NCI-H2081 (cell line): ENCODE data around the gene LRRC8E.
"Not testable (repeated sequence)": the region's sequence is repeated elsewhere in the genome, so short reads cannot be mapped to it uniquely, and the experiment has no call there.

Experiments
- DNase-seq, 2 experiments: peaks; one replicate each; lab custom pipeline; 2025; lab: John Stamatoyannopoulos, UW

LRRC8E gene

DNA sequence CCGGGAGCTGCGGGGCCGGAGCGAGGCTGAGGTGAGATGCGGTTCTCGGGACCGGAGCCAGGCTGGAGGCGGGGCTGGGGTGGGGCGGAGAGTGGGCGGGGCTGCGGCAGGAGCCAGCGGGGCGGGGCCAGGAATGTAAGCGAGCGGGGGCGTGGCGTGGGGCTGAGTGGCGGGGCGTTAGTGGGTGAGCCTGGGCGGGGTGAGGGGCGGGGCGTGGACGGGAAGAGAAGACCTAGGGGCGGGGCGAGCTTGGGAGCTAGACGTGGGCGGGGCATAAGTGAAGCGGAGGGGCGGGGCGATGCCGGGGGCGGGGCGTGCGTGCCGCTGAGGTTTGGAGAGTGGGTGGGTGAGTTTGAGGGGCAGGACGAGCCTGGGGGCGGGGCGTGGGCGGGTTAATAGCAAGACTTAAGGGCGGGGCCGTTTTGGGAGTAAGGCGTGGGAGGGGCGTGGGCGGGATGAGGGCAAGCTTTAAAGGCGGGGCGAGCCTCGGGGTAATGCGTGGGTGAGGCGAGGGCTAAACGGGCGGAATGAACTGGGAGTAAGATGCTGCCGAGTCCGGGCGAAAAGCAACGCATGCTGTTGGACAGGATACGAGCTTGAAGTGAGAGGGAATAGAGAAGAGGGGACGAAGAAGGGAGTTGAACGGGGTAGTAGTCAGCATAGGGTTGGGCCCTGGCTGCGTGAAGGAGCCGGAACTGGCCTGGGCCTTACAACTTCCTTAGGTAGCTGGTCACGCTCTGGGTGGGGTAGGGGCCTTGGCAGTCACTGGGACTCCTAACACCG is 32.4 kb downstream of the LRRC8E start:
- DNase-seq = peak; percentile 82 to 94

GRCh38 chr19:7921302-7921966 is 33.1 kb downstream of the LRRC8E start:
- no peak for DNase-seq

DNA sequence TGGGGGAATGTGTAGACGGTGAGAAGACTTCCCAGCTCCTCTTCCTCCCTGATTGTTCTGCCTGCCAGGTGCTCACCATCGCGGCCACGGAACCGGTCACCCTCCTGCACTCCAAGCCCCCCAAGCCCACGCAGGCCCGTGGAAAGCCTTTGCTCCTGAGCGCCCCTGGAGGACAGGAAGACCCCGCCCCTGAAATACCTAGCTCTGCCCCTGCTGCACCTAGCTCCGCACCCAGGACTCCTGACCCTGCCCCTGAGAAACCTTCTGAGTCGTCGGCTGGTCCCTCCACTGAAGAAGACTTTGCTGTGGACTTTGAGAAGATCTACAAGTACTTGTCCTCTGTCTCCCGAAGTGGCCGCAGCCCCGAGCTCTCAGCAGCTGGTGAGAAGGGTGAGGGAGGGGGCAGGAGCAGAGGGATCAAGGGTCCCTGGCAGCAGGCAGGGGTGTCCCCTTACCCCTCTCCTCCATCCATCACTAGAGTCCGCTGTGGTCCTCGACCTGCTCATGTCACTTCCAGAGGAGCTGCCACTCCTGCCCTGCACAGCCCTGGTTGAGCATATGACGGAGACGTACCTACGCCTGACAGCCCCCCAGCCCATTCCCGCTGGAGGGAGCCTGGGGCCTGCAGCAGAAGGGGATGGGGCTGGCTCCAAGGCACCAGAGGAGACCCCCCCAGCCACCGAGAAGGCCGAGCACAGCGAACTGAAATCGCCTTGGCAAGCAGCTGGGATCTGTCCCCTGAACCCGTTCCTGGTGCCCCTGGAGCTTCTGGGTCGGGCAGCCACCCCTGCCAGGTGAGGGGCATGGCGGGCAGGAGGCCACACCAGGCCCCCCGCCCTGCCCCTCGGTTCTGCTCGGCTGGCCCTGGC is 33.9 kb downstream of the LRRC8E start:
- DNase-seq = no peak

GRCh38 chr19:7922836-7923195 is 34.5 kb downstream of the LRRC8E start:
- DNase-seq = no peak

DNA sequence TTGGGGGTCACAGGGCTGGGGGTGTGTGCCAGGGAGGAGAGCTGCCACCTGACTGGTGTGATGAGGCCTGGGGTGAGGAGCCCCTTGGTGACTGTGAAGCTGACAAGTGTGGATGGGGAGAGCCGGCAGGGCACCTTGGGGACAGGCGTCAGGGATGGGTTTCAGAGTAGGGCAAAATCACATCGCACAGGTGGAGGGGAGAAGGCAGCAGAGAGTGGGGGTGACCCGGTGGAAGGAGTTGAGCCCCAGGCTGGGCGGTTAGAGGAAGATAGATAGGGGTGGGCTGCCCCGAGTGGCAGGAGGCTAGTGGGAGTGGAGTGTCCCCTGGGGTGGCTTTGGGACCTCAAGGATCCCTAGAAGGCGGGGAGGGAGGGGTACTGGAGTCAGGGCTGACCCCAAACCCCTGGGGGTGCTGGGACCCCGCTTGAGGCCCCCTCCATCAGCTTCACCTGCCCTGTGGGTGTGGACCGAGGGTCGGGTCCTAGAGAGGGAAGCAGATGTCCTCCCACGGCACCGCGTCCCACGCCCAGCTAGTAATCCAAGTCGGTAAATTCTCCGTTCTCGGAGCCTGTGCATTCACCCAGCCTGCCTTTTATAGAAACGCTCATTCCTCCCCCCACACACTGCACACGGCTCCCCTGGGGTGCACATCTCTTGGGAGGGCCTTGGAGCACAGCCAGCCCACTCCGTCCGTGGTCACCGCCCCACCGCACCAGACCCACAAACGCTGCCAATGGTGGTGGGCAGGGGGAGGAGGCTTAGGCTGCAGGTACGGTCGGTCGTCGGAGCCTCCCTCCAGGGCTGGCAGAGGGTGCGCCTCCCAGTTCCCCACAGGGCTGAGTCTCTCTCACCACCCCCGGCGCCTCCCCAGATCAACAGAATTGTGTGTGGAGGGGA is 35.2 kb downstream of the LRRC8E start:
- no peak for DNase-seq

DNA sequence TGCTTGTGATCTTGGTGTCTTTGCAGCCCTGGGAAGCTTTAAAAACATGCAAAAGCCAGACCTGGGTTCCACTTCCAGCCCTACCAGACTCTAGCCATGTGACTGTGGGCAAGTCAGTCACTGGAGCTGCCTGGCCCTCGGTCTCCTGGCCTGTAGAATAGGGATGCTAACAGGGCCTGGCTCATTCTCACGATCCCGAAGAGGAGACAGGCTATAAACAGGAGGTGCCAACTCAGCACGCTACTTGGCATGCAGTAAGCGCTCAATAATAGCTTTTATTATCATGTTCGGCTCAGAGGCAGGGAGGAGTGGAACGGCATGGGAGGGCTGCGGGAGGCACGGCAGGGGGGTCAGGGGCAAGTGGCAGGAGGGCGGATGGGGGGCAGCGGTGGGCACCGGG is 35.9 kb downstream of the LRRC8E start:
- no peak for DNase-seq

GRCh38 chr19:7924651-7925170 is 36.4 kb downstream of the LRRC8E start:
- DNase-seq = no peak

- DNase-seq = peak; percentile 66 to 67
Observed at GRCh38 chr19:7925171-7925851, 37.0 kb downstream of the LRRC8E start.

DNA sequence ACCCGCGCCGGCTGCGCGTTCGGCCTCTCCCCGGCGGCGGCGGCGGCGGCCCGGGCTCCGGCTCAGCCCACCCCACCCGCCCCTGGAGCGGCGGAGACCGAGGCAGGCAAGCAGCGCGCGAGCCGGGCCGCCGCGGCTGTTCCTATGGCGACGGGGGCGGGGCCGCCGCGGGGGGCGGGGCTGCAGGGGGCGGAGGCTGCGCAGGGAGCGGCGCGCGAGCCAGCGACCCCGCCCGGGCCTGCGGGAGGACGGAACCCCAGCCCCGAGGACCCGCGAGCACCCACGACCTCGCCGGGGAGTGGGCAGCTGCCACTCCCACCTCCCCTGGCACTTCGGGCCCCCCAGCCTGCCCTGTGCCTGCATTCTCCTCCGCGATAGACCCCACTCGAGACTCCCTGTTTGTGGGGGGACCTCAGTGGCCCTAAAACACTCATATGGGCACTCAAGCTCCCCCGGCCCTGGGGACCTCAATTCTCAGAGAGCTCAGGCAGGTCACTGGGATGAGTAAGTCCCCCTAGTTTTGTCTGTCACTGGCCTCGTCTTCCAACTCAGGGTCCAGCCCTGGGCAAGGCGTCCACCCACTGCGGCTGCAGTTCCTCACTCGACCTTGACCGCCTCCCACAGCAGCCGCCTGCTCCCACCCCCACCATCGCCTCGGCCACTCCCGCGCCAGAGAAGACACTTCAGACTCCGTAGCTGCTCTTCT is 37.9 kb downstream of the LRRC8E start, which contains the start of gene CTXN1:
TSS of gene CTXN1 (minus strand) at position 115 of the 706 bp plus-strand sequence. CDS start 597 bp downstream, outside the sequence.
- DNase-seq = peak; percentile 45 to 48

DNA sequence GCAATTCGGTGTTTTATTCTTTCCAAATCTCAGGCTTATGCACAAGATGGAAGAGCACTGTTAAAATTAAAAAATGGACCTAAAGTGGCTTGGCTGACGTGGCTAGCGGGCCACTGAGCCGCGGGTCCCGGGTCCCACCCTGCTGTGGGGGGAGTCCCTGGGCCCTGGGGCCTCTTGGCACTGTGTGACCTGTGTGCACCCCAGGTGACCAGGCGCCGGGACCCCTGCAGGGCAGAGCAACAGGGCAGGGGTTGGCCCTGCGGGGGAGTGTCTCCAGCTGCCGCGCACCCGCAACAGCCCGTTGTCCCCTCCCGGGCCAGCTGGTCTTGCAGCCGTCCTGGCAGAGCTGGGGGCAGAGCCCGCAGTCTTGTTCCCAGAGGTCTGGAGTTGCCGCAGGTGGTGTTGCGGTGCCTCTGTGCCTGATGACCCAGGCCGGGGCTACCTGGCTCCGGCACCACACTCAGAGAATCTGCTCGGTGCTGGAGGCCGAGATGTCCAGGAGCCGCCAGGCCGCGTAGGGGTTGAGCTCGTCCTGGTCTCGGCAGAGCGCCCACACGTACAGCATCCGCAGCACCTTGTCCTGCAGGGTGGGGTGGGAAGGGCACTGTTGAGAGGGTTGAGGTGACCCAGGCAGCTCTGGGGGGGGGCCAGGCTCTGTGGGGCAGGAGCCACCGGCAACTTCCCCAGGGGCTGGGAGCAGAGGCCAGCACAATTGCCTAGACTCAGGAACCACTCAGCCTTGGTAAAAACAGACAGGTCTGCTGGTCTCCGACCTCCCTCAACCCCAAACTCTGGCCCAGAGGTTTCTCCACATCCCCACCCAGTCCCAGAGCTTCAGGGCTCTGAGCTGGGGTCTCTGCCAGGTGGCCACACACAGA is 38.7 kb downstream of the LRRC8E start:
- no peak for DNase-seq

- DNase-seq = no peak
Observed at GRCh38 chr19:7927605-7928333, 39.5 kb downstream of the LRRC8E start.

DNA sequence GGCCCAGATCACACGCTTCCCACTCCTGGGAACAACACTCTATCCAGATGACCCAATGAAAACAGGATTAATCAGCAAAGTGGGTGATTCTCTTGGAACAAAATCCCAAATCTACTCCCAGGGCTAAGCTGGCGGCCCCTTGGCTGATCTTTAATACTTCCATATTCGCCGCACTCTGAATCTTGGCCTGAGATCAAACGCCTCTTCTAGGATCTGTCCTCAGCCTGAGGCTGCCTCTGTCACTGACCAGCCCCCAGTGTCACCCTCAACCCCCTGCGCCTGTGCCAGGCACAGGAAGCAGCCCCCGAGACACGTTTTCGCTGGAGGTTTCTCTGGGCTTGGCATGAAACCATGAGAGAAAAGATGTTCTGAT is 40.0 kb downstream of the LRRC8E start:
- no peak for DNase-seq

GRCh38 chr19:7928741-7929701 is 40.7 kb downstream of the LRRC8E start:
- no peak for DNase-seq

DNA sequence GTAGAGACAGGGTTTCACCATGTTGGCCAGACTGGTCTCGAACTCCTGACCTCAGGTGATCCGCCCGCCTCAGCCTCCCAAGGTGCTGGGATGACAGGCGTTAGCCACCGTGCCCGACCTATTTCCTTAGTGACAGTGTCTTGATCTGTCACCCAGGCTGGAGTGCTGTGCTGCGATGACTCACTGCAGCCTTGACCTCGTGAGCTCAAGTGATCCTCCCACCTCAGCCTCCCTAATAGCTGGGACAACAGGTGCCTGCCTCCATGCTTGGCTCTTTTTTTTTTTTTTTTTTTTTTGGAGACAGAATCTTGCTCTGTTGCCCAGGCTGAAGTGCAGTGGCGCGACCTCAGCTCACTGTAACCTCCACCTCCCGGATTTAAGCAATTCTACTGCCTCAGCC is 41.7 kb downstream of the LRRC8E start:
- not testable (repeated sequence) for DNase-seq

- no peak for DNase-seq
Observed at GRCh38 chr19:7930765-7931164, 42.5 kb downstream of the LRRC8E start.

DNA sequence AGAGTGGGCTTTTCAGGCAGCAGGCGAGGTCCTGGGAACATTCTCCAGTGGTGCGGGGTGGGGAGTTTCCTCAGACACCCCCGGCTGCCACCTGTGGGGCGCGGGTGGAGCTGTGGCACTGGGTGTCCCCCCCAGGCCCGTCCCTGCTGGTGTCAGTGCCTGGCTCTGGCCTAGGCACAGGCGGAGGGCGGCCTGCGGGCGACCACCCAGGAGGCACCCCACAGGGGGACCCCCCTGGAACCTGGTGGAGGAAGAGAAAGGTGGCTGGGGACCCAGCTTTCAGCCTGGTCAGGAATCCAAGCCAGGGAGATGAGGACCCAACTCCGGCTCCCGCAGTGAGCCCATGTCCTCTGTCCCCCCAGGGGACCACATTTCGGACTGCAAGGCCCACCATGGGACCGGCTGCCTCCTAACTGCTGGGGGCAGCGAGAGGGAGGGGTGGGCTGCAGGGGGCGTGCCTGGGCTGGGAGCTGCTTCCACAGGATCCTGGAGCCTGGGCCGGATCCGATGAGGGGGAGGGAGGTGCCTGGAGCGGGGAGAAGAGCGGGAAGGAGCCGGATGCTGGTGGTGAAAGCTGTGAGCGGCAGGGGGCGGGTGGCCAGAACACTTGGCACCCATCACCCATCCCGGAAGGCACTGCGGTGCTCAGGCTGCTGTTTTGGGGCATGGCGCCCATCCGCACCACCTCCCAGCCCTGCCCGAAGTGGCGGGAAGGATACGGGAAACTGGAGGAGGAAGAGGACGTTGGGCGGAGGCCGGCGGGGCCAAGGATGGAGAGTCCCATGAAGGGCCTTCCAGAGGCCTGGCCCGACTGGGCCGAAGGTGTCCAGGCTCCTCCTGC is 43.1 kb downstream of the LRRC8E start:
- no peak for DNase-seq
